LHCN-M2 (cell line): ENCODE data around the gene NUP93. TPM values are rescaled to one million over a fixed set of nuclear protein-coding genes. Genes with fewer than 3 reads are reported as not detected.
"Not testable (repeated sequence)": the region's sequence is repeated elsewhere in the genome, so short reads cannot be mapped to it uniquely, and the experiment has no call there.

Source experiments
- DNase-seq: peaks from one replicate; pipeline ENCODE4 v3.0.0-alpha.2; 2012; ENCODE audit warnings: low read depth
- total RNA-seq: library from RNA; depleted of rRNA; stranded (reverse); fragments of >200 nt; gene quantifications from 2 replicates; pipeline ENCODE4 v1.2.3, GENCODE V29; 2014

NUP93 gene
- total RNA-seq, 1 experiment from 2014 or later = 81.9 TPM

GRCh38 chr16:56776562-56776961 is 46.6 kb downstream of the NUP93 start:
- DNase-seq = peak; percentile 29

GRCh38 chr16:56777001-56777400 is 47.1 kb downstream of the NUP93 start:
- DNase-seq = no peak

GRCh38 chr16:56777482-56777881 is 47.6 kb downstream of the NUP93 start:
- peak; percentile 43 for DNase-seq

GRCh38 chr16:56779906-56780305 is 50.0 kb downstream of the NUP93 start:
- peak; percentile 50 for DNase-seq

GRCh38 chr16:56780646-56781045 is 50.7 kb downstream of the NUP93 start:
- peak; percentile 32 for DNase-seq

- DNase-seq = peak; percentile 69
Measured at GRCh38 chr16:56781528-56781961, 51.6 kb downstream of the NUP93 start.

- no peak for DNase-seq
Measured at GRCh38 chr16:56783344-56783743, 53.4 kb downstream of the NUP93 start.

- no peak for DNase-seq
Measured at GRCh38 chr16:56785317-56785716, 55.4 kb downstream of the NUP93 start.

GRCh38 chr16:56787167-56787566 is 57.2 kb downstream of the NUP93 start:
- DNase-seq = no peak

- no peak for DNase-seq
Measured at GRCh38 chr16:56788435-56788834, 58.5 kb downstream of the NUP93 start.

- peak; percentile 58 for DNase-seq
Measured at GRCh38 chr16:56789360-56789759, 59.4 kb downstream of the NUP93 start.

GRCh38 chr16:56792967-56793366 is 63.0 kb downstream of the NUP93 start:
- DNase-seq = no peak

GRCh38 chr16:56793492-56793891 is 63.6 kb downstream of the NUP93 start:
- no peak for DNase-seq

- no peak for DNase-seq
Measured at GRCh38 chr16:56795011-56795410, 65.1 kb downstream of the NUP93 start.

GRCh38 chr16:56797038-56797437 is 67.1 kb downstream of the NUP93 start:
- not testable (repeated sequence) for DNase-seq

GRCh38 chr16:56797861-56798260 is 67.9 kb downstream of the NUP93 start:
- DNase-seq = no peak

- DNase-seq = no peak
Measured at GRCh38 chr16:56798955-56799354, 69.0 kb downstream of the NUP93 start.

- peak; percentile 34 for DNase-seq
Measured at GRCh38 chr16:56800355-56800754, 70.4 kb downstream of the NUP93 start.

- no peak for DNase-seq
Measured at GRCh38 chr16:56801762-56802161, 71.8 kb downstream of the NUP93 start.

GRCh38 chr16:56807011-56807675 is 77.2 kb downstream of the NUP93 start:
- no peak for DNase-seq

GRCh38 chr16:56807676-56808067 is 77.7 kb downstream of the NUP93 start:
- not testable (repeated sequence) for DNase-seq

- DNase-seq = no peak
Measured at GRCh38 chr16:56810954-56811353, 81.0 kb downstream of the NUP93 start.

GRCh38 chr16:56811602-56812001 is 81.7 kb downstream of the NUP93 start:
- DNase-seq = not testable (repeated sequence)

GRCh38 chr16:56812884-56813283 is 83.0 kb downstream of the NUP93 start:
- DNase-seq = no peak
